Fibroblast of skin of left biceps (primary cell): ENCODE data around the gene PRR12.

Source experiments
- DNase-seq, 2 experiments: peaks; one replicate each; pipeline ENCODE4 v3.0.0-alpha.2; 2013; ENCODE audit warnings: low read depth in 2 of 2

The PRR12 gene

DNA sequence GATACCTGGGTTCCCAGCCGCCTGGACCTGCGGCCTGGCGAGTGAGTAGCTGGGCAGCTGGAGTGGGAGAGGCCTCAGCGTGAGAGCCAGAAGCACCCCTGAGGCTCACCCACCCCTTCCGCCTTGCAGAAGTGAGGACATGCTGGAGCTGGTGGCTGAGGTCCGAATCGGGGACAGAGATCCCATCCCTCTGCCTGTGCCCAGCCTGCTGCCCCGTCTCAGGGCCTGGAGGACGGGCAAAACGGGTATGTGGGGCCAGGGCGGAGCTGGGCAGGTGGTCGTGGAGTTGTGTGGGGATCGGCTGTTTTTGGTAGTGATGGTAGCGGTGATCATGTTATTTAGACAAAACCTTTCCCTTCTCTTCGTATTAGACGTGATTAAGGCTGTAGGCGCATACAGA is 55.6 kb downstream of the PRR12 start:
- DNase-seq: no peak

DNA sequence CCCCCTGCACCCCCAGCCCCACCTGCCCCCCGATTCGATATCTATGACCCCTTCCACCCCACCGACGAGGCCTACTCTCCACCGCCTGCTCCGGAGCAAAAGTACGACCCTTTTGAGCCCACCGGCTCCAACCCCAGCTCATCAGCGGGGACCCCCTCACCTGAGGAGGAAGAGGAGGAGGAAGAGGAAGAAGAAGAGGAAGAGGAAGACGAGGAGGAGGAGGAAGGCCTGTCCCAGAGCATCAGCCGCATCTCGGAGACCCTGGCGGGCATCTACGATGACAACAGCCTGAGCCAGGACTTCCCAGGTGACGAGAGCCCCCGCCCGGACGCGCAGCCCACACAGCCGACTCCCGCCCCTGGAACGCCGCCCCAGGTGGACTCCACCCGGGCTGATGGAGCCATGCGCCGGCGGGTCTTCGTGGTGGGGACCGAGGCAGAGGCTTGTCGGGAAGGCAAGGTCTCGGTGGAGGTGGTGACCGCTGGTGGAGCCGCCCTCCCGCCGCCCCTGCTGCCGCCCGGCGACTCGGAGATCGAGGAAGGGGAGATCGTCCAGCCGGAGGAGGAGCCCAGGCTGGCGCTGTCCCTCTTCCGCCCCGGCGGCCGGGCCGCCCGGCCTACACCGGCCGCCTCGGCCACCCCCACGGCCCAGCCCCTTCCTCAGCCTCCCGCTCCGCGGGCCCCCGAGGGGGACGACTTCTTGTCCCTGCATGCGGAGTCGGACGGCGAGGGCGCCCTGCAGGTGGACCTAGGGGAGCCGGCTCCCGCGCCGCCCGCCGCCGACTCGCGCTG is 60.2 kb downstream of the PRR12 start:
- DNase-seq: no peak

DNA sequence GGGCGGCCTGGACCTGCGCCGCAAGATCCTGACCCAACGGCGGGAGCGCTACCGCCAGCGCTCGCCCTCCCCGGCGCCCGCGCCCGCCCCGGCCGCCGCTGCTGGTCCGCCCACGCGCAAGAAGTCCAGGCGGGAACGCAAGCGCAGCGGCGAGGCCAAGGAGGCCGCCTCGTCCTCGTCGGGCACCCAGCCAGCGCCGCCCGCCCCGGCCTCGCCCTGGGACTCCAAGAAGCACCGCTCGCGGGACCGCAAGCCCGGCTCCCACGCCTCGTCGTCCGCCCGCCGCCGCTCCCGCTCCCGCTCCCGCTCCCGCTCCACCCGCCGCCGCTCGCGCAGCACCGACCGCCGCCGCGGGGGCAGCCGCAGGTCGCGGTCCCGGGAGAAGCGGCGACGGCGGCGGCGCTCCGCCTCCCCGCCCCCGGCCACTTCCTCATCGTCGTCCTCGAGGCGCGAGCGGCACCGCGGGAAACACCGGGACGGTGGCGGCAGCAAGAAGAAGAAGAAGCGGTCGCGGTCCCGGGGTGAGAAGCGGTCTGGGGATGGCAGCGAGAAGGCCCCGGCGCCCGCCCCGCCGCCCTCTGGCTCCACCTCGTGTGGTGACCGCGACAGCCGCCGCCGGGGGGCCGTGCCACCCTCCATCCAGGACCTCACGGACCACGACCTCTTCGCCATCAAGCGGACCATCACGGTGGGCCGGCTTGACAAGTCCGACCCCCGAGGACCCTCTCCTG is 61.0 kb downstream of the PRR12 start:
- no peak for DNase-seq

DNA sequence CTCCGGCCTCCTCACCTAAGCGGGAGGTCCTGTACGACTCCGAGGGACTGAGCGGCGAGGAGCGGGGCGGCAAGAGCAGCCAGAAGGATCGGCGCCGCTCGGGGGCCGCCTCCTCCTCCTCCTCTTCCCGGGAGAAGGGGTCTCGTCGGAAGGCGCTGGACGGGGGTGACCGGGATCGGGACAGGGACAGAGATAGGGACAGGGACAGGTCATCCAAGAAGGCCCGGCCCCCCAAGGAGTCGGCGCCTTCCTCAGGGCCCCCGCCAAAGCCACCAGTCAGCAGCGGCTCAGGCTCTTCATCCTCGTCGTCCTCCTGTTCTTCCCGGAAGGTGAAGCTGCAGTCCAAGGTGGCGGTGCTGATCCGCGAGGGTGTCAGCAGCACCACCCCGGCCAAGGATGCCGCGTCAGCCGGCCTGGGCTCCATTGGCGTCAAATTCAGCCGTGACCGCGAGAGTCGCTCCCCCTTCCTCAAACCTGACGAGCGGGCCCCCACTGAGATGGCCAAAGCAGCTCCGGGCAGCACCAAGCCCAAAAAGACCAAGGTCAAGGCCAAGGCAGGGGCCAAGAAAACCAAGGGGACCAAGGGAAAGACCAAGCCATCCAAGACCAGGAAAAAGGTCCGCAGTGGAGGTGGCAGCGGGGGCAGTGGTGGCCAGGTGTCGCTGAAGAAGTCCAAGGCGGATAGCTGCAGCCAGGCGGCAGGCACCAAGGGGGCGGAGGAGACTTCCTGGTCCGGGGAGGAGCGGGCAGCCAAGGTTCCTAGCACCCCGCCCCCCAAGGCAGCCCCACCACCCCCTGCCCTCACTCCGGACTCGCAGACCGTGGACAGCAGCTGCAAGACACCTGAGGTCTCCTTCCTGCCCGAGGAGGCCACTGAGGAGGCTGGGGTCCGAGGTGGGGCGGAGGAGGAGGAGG is 61.8 kb downstream of the PRR12 start:
- DNase-seq: no peak

DNA sequence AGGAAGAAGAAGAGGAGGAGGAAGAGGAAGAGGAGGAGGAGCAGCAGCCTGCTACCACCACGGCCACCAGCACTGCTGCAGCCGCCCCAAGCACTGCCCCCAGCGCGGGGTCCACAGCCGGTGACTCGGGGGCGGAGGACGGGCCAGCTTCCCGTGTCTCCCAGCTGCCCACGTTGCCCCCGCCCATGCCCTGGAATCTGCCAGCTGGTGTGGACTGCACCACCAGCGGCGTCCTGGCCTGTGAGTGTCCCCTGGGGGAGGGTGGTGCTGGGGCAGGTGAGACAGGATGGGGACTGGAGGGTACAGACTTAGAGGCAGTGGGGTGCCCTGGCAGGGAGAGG is 62.5 kb downstream of the PRR12 start:
- no peak for DNase-seq

DNA sequence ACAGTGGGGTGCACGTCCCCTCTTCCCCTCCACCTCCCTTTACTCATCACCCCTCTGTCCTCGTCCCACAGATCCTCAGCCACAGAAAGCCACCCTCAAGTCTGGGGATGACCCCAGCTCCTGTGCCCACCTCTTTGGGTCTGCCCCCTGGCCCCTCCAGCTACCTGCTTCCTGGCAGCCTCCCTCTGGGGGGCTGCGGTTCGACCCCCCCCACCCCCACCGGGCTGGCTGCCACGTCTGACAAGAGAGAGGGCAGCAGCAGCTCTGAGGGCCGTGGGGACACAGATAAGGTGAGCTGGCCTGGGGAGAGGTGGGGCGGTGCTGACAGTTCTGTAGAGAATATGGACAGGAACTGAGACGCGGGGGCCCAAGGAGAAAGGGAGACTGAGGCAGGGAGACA is 63.6 kb downstream of the PRR12 start:
- no peak for DNase-seq

DNA sequence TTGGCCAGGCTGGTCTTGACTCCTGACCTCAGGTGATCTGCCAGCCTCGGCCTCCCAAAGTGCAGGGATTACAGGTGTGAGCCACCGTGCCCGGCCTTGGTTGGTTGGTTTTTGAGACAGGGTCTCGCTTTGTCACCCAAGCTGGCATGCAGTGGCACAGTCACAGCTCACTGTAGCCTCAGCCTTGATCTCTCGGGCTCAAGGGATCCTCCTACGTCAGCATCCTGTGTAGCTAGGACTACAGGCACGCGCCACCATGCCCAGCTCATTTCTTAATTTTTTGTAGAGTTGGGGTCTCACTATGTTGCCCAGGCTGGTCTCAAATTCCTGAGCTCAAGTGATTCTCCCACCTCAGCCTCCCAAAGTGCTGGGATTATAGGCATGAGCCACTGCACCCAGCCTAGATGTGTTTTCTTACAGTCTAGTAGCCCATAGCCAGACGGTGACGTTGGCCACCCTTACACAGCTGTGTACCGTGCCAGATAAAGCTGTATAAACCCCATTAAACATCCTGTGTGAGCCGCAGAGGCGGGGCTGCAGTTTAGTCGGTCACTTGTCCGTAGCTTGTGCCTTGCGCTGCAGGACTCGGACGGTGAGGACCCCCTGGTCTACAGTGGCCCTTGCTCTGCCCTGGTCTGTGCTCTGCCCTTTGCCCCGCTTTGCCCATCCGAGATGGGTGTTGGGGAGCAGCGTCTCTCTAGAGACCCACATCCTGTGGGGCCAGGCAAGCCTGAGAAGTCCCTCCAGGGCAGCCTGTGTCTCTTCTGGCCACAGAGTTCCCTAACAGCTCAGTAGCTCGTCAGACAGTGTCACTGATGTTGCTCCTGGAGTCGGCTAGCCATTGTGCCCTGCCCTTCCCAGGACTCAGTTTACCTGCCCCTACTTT is 64.8 kb downstream of the PRR12 start:
- DNase-seq: no peak

DNA sequence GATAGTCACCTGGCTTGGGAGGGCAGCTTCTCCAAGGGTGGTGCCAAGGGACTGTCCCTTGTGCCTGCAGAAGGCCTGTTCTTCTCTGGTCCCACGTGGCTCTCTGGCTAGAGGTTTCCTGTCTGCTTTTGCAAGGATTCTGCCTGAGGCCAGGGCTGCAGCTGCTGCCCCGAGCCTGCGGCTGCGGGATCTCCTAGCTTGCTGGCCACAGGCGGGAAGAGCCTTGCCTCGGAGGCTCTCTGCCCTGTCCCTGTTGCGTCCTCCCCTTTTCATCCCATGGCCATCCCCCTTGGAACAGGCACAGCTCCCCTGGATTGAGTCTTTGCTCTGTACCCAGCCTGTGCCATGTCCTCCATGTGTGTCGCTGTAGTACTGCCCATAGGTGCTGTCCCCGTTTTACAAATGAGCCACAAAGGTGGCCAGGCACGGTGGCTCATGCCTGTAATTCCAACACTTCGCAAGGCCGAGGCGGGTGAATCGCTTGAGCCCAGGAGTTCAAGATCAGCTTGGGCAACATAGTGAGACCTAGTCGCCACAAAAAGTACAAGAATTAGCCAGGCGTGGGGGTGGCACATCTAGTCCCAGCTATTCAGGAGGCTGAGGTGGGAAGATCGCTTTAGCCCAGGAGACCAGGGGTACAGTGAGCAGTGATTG is 65.6 kb downstream of the PRR12 start:
- no peak for DNase-seq

DNA sequence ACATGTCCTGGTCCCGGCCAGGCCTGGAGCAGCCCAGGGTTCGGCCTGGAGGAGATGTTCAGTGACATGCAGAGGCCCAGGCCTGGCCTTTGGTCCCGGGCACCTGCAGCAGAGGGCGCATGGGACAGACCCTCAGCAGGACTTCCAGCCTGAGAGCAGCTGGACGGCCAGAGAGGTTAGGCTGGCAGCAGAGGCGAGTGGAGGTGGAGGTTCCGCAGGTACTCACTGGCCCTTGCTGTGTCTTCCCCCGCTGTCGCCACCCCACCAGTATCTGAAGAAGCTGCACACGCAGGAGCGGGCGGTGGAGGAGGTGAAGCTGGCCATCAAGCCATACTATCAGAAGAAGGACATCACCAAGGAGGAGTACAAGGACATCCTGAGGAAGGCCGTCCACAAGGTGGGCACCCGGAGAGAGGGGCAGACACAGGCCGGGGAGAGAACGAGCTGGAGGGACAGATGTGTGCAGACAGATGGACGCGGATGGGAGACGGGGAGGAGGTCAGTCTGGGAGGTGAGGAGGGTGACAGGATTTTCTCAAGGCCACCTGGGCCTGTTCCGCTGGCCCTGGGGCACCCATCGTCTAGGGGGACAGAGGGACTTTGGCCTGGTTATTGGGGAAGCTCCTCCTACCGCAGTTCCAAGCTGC is 66.6 kb downstream of the PRR12 start:
- no peak for DNase-seq

DNA sequence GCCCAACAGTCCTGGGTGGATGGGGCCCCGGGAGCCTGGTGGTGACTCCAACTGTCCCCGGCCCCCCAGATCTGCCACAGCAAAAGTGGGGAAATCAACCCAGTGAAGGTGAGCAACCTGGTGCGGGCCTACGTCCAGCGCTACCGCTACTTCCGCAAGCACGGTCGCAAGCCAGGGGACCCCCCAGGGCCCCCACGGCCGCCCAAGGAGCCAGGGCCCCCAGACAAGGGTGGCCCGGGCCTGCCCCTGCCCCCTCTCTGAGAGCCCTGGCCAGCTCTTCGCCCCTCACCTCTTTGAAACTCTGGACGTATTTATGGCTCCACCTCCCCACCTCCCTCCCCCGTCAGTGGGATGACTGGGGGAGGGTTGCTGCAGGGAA is 67.1 kb downstream of the PRR12 start:
- DNase-seq: no peak

DNA sequence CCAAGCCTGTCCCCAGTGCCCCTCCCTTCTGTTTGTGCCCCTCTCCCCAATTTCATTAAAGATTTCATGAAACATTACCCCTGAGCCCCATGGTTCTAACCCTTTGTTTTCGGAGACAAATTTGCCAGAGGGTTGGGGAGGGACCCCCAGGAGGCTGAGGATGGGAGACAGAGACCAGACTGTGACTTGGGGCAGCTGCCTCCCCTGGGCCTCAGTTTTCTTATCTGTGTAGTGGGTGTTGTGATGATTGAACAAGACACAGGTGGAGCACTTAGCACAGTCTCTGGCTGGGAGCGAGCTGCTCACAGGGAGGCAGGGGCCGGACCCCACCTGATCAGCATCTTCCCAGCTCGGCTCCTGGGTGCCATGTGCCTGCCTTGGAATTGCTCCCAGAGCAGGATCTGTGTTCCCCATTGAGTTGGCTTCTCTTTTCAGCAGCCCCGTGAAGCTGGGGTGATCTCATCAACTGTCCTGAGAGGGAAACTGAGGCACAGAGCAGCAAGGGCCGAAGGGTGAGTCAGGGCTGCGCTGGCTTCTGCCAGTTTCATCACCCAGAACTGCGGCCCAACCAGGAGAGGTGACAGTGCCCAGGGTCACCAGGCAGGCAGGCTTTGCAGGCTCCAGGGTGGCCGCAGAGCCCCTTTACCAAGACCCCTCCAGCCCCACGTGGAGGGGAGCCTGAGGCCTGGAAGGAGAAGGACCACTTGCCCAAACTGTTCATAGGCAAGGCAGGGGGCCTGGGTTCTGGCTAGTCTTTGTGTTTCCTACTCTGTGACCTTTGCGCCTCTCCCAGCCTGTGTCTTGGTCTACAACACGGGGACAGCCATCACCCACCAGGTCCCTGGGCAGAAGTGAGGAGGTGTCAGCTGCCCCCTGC is 67.8 kb downstream of the PRR12 start:
- no peak for DNase-seq

DNA sequence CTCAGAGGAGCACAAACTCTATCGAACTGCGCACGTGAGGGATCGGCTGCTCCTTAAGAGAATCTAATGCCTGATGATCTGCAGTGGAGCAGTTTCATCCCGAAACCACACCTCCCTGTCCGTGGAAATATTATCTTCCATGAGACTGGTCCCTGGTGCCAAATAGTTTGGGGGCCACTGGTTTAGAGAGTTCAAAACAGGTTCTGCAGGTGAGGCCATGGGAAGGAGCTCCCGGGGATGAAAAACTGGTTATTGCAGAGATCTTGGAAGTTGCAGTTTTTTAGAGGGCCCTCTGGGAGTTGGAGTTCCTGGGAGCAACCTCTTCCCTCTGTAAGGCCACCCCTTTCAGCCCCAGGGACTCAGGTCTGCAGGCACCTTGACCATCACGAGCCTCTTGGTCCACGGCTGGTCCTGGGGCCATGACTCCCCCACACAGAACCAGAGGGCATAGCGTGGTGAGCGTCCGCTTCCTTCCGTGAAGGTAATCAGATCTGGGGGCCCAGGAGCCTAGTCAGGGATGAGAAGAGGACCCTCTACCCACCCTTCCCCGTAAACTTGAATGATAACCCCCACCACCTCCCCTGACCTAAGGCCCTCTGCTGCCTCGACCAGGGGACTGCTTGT is 69.5 kb downstream of the PRR12 start:
- no peak for DNase-seq

DNA sequence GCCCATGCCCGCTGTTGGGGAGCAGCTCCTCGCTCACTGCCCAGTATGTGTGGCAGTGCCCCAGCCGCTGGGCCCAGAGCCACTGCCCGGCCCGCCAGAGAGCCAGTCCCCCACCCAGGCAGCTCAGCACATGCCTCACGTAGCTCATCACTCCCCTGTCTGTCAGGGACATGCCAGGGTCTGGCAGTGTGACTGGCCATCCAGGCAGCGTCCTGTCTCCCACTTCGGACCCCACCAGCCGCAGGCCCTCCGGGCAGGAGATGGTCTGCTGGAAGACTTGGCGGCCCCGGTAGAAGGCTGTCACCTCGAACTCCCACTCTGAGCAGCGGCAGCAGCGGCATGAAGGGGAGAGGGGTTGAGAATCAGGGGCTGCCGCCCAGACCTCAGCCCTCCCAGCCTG is 71.0 kb downstream of the PRR12 start:
- DNase-seq: no peak

DNA sequence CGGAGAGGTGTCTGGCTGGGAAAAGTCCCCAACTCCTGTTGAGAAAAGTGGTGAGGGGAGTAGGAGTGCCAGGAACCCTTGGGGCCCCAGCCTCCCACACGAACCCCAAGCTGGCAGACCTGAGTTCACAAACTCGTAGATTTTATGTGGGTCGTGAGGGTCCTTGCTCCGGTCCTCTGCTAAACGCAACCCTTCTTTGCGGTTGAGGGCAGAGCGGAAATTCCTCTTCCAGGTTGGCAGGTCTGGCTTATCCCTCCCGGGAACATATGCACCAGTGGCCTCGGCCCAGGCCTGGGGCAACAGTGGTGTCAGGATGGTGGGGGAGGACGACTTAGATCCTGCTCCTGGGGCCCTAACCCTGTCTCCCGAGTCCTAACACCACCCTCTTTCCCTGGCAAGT is 72.2 kb downstream of the PRR12 start:
- no peak for DNase-seq

DNA sequence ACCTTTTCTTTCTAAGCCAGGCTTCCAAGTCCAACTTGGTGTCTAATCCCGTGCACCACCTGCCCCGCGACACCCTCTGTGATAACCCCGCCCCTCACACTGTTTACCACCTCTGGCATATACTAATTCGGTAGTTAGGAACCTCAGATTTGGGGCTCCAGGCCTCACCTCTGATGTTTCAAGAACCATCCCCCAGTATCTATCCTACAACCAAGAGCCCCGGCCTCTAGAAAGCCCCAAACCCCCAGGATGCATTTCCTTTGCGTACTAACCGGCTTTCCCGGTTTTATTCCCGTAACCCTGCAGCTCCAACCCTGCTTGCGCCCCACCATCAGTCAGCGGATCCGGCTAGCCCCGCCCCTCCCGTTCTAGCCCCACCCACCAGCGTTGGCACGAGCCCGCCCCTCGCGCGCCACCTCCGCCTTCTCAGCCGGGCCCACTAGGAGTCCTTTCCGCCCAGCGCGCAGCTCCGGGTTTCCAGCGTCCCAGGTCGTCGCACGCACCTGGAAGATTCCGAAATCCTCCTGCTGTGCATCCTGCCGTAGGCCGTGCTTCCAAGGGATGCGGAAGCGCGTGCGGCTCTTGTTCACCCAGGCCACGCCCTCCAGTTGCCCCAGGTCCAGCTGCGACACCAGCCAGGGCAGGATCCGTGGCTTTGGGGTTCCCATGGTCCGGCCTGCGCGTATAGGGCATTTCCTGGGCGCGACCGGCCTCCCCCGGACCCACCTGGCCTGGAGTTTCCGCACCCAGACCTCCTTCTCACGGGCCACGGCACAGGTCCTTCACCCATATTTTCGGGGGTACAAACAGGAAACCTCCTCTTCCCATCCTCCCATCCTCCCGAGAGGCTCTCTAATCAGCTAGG is 73.4 kb downstream of the PRR12 start:
- DNase-seq: no peak

DNA sequence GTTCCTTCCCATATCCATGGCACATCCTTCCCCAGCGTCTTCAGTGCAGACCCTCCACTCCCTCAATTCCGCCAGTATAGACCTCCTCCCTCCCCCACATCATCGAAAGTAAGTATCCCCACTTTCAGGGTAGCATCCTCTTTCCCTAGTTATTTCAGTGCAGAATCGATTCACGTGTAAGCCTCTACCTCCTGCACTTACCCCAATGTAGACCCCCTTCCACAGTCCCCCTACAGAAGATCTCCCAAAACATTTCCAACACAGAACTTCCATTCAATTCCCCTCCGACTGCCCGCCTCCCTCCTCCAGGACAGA is 74.0 kb downstream of the PRR12 start:
- no peak for DNase-seq

DNA sequence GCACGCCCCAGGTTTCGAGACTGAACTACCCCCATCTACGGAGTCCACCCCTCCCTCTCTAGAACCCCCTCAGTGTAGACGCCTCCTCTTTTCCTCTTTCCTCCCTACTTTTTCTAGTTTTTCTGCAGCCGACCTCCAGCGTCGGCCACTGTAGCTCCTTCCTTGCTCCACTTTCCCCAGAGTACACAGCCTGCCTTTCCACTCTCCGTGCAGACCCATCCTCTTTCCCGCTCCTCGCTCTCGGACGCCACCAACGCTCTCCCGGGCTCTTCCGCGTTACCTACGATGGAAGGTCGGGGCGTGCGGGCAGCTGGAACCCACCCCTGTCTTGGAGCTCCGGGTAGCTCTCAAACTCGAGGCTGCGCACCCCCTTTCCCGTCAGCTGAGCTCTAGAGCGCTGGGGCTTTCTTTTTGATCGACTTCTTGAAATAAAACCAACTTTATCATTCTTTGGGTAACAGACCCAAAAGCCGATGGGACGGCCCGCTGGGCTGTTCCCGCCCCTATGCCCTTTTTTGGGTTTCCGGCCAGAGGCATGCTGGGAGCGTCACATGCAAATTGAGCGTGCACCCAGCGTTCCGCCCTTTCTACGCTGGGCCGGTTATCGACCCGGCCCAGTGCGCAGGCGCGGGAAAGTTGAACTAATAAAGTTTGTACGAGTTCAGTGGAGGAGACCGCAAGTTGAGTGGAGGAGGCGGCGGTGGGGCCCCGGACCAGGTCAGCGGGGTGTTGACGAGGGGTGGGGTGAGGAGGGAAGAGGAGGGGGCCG is 74.6 kb downstream of the PRR12 start, which contains the start of the genes BCL2L12 and IRF3:
Gene BCL2L12, plus strand, starts transcription at position 583 of the 769 bp plus-strand sequence. CDS start 760 bp downstream, outside the sequence.
Gene IRF3, minus strand, starts transcription at position 507 of the 769 bp plus-strand sequence. CDS start 1,019 bp downstream, outside the sequence.
- peak; percentile 86 to 87 for DNase-seq
